GM12878 (cell line): ENCODE data around the gene CAMTA2. TPM values are rescaled to one million over a fixed set of nuclear protein-coding genes. Genes with fewer than 3 reads are reported as not detected.

ENCODE experiments used
- ATF2 ChIP-seq: IDR thresholded peaks from 2 replicates; pipeline ENCODE4 v1.6.1; 2012; ENCODE audit warnings: low read length, inconsistent platforms
- BCL3 ChIP-seq: IDR thresholded peaks from 2 replicates; pipeline ENCODE4 v1.6.1; 2011; ENCODE audit warnings: borderline replicate concordance, low read depth, mild to moderate bottlenecking, moderate library complexity, low read length; ENCODE audit not compliant: insufficient read depth, poor library complexity, severe bottlenecking
- CBX3 ChIP-seq: fragments of 200-600 bp; sonication (generic); IDR thresholded peaks from 2 replicates; pipeline ENCODE4 v1.6.1; 2016; ENCODE audit warnings: low read depth, borderline replicate concordance
- CEBPB ChIP-seq, 2 experiments: fragments of 150-350 bp in 1 of 2; IDR thresholded peaks; 2 replicates each; pipeline ENCODE4 v1.6.1; 2012 to 2014; ENCODE audit warnings: low read depth in 2 of 2, low read length in 2 of 2, borderline replicate concordance in 1 of 2, inconsistent platforms in 1 of 2
- DPF2 ChIP-seq: fragments of 450-650 bp; IDR thresholded peaks from 2 replicates; pipeline ENCODE4 v1.6.1; 2017; ENCODE audit warnings: mild to moderate bottlenecking
- HCFC1 ChIP-seq: fragments of 150-350 bp; IDR thresholded peaks from 2 replicates; pipeline ENCODE4 v1.6.1; 2014; ENCODE audit warnings: low read length
- IKZF1 ChIP-seq: fragments of 450-650 bp; conservative IDR thresholded peaks from 2 replicates; pipeline ENCODE4 v1.6.1; 2017; ENCODE audit warnings: antibody characterized with exemption, mild to moderate bottlenecking
- MYC ChIP-seq: IDR thresholded peaks from 2 replicates; pipeline ENCODE4 v1.6.1; 2011; ENCODE audit warnings: mild to moderate bottlenecking, low read length, moderate library complexity, inconsistent platforms; ENCODE audit not compliant: insufficient read depth, insufficient replicate concordance, insufficient read length, severe bottlenecking
- NR2F1 ChIP-seq: fragments of 450-650 bp; conservative IDR thresholded peaks from 2 replicates; pipeline ENCODE4 v1.6.1; 2017; ENCODE audit warnings: mild to moderate bottlenecking
- PAX5 ChIP-seq: IDR thresholded peaks from 2 replicates; pipeline ENCODE4 v1.6.1; 2011; ENCODE audit warnings: low read depth, low read length, borderline replicate concordance
- POLR2A ChIP-seq: IDR thresholded peaks from 2 replicates; pipeline ENCODE4 v1.6.1; 2011; ENCODE audit warnings: low read depth, mild to moderate bottlenecking, low read length
- POLR2AphosphoS5 ChIP-seq: IDR thresholded peaks from 2 replicates; pipeline ENCODE4 v1.6.1; 2011; ENCODE audit warnings: mild to moderate bottlenecking, low read length, inconsistent platforms
- RELA ChIP-seq: fragments of 450-650 bp; IDR thresholded peaks from 2 replicates; pipeline ENCODE4 v1.8.0; 2014; ENCODE audit warnings: borderline replicate concordance; ENCODE audit not compliant: partially characterized antibody
- REST ChIP-seq: IDR thresholded peaks from 2 replicates; pipeline ENCODE4 v1.6.1; 2012; ENCODE audit warnings: mild to moderate bottlenecking, low read depth, low read length
- SMAD5 ChIP-seq: IDR thresholded peaks from 2 replicates; pipeline ENCODE4 v1.6.1; 2016; ENCODE audit warnings: antibody characterized with exemption, low read depth
- SRF ChIP-seq, 2 experiments: IDR thresholded peaks; 2 replicates each; pipeline ENCODE4 v1.6.1; 2011; ENCODE audit warnings: low read depth in 2 of 2, low read length in 2 of 2, mild to moderate bottlenecking in 1 of 2, moderate library complexity in 1 of 2
- STAT3 ChIP-seq: IDR thresholded peaks from 2 replicates; pipeline ENCODE4 v1.6.1; 2011; ENCODE audit warnings: low read depth, low read length, improper control_type of control experiment
- ZBTB4 ChIP-seq: fragments of 450-650 bp; formaldehyde crosslinking; IDR thresholded peaks from 2 replicates; pipeline ENCODE4 v1.4.0; 2022; ENCODE audit warnings: mild to moderate bottlenecking, moderate library complexity
- ZNF217 ChIP-seq: fragments of 450-650 bp; IDR thresholded peaks from 2 replicates; pipeline ENCODE4 v1.6.1; 2017; ENCODE audit warnings: antibody characterized with exemption, mild to moderate bottlenecking
- polyA plus RNA-seq, 11 experiments: library from polyadenylated mRNA; depleted of rRNA in 4 of 11; unstranded in 6 of 11; stranded (reverse) in 5 of 11; fragments of >200 nt; fragmentation: Nextera tagmentation in 4 of 11; fragmentation: Illumina TruSeq in 1 of 11; extraction: Ambion mirVana in 4 of 11; extraction: Trizol in 1 of 11; gene quantifications; 1 replicate in 1 of 11; 2 replicates in 10 of 11; pipeline versions ENCODE4 v1.2.1 to v1.2.3, GENCODE V29; 2011 to 2016; ENCODE audit warnings: inconsistent platforms in 2 of 11, missing spikeins in 2 of 11, low read depth in 1 of 11
- total RNA-seq, 4 experiments: library from RNA; depleted of rRNA in 3 of 4; stranded (reverse); fragments of >200 nt in 3 of 4; fragmentation: Illumina TruSeq in 1 of 4; extraction: Trizol in 1 of 4; gene quantifications; 2 replicates each; pipeline versions ENCODE4 v1.2.1 to v1.2.3, GENCODE V29; 2013 to 2021

Gene CAMTA2
- total and polyA plus RNA-seq, 10 of the 15 experiments (the other 5 are each of a cell fraction or from before 2014, with no cell fraction given) = 0.42 to 29.3 (median 11.2) TPM

- TF ChIP-seq SMAD5 (0 out of 2 replicates have a peak, but pooled peaks have one; percentile 65), SRF (IDR thresholded peaks at IDR 0.05; ENCODE audit: low read depth in 2 of 2, low read length in 2 of 2) (peak; percentile 82 to 91), HCFC1 (peak; percentile 30; the same call in 1 of the 2 replicates), IKZF1 (peak; percentile 92), MYC (peak; percentile 78), NR2F1 (peak; percentile 96), POLR2A (peak; percentile 89), STAT3 (no peak), DPF2 (peak; percentile 87; the same call in 1 of the 2 replicates), ZBTB4 (CRISPR knock-in tag) (no peak), PAX5 (no peak), RELA (peak; percentile 27), CEBPB (IDR thresholded peaks at IDR 0.05; ENCODE audit: borderline replicate concordance in 1 of 2, low read depth in 2 of 2, low read length in 2 of 2) (no peak), CBX3 (no peak), REST (no peak), ATF2 (no peak), POLR2AphosphoS5 (0 out of 2 replicates have a peak, but pooled peaks have one; percentile 43), ZNF217 (no peak; the same call in 1 of the 2 replicates), BCL3 (peak; percentile 14)
These were observed at the start of gene CAMTA2 (continued) for GRCh38 chr17:4986951-4987766.
